ENCODE measurements around the gene GASK1A.
"Not testable (repeated sequence)": the region's sequence is repeated elsewhere in the genome, so short reads cannot be mapped to it uniquely, and the experiment has no call there.

GASK1A gene

GRCh38 chr3:43061101-43061895, 82.2 kb downstream of the GASK1A start:
- no peak for TF ChIP-seq POLR2A (IDR thresholded peaks at IDR 0.05; ENCODE audit: low read depth, low read length)
- DNase-seq (ENCODE audit: insufficient read length, low spot score) (no peak), FAIRE-seq (no peak)

GRCh38 chr3:43062040-43062563, 83.0 kb downstream of the GASK1A start:
- DNase-seq (ENCODE audit: insufficient read length, low spot score) (no peak), FAIRE-seq (no peak)
- no peak for TF ChIP-seq POLR2A (IDR thresholded peaks at IDR 0.05; ENCODE audit: low read depth, low read length)

- no peak for TF ChIP-seq POLR2A (IDR thresholded peaks at IDR 0.05; ENCODE audit: low read depth, low read length)
- DNase-seq (ENCODE audit: insufficient read length, low spot score) (no peak), FAIRE-seq (no peak)
Measured at GRCh38 chr3:43062564-43063040, 83.5 kb downstream of the GASK1A start.

GRCh38 chr3:43063114-43063513, 84.0 kb downstream of the GASK1A start:
- no peak for FAIRE-seq
- DNase-seq (ENCODE audit: insufficient read length, low spot score), result no peak
- no peak for TF ChIP-seq POLR2A (IDR thresholded peaks at IDR 0.05; ENCODE audit: low read depth, low read length)

- DNase-seq (ENCODE audit: insufficient read length, low spot score); FAIRE-seq: not testable (repeated sequence)
Measured at GRCh38 chr3:43070670-43071069, 91.6 kb downstream of the GASK1A start.

- no peak for TF ChIP-seq POLR2A (IDR thresholded peaks at IDR 0.05; ENCODE audit: low read depth, low read length)
- FAIRE-seq, result no peak
Measured at GRCh38 chr3:43071313-43071893, 92.3 kb downstream of the GASK1A start.

GRCh38 chr3:43072361-43072760, 93.2 kb downstream of the GASK1A start:
- DNase-seq (ENCODE audit: insufficient read length, low spot score), result no peak
- FAIRE-seq, result no peak
- no peak for TF ChIP-seq POLR2A (IDR thresholded peaks at IDR 0.05; ENCODE audit: low read depth, low read length)

More at GRCh38 chr3:43071313-43071893, 92.3 kb downstream of the GASK1A start:
- DNase-seq (ENCODE audit: insufficient read length, low spot score), result peak; percentile 45

- TF ChIP-seq POLR2A (IDR thresholded peaks at IDR 0.05; ENCODE audit: low read depth, low read length), result no peak
- FAIRE-seq (no peak), DNase-seq (ENCODE audit: insufficient read length, low spot score) (no peak)
Measured at GRCh38 chr3:43073116-43073835, 94.2 kb downstream of the GASK1A start.

GRCh38 chr3:43073836-43074220, 94.7 kb downstream of the GASK1A start:
- no peak for TF ChIP-seq POLR2A (IDR thresholded peaks at IDR 0.05; ENCODE audit: low read depth, low read length)
- DNase-seq (ENCODE audit: insufficient read length, low spot score) (no peak), FAIRE-seq (no peak)

- TF ChIP-seq POLR2A (IDR thresholded peaks at IDR 0.05; ENCODE audit: low read depth, low read length), result no peak
- FAIRE-seq (no peak), DNase-seq (ENCODE audit: insufficient read length, low spot score) (no peak)
Measured at GRCh38 chr3:43074482-43074881, 95.4 kb downstream of the GASK1A start.

- FAIRE-seq (no peak), DNase-seq (ENCODE audit: insufficient read length, low spot score) (no peak)
- TF ChIP-seq POLR2A (IDR thresholded peaks at IDR 0.05; ENCODE audit: low read depth, low read length), result no peak
Measured at GRCh38 chr3:43074901-43075689, 96.0 kb downstream of the GASK1A start.

- FAIRE-seq (no peak), DNase-seq (ENCODE audit: insufficient read length, low spot score) (no peak)
- TF ChIP-seq POLR2A (IDR thresholded peaks at IDR 0.05; ENCODE audit: low read depth, low read length), result no peak
Measured at GRCh38 chr3:43075904-43076661, 97.0 kb downstream of the GASK1A start.

GRCh38 chr3:43076857-43077256, 97.7 kb downstream of the GASK1A start:
- FAIRE-seq (no peak), DNase-seq (ENCODE audit: insufficient read length, low spot score) (no peak)
- no peak for TF ChIP-seq POLR2A (IDR thresholded peaks at IDR 0.05; ENCODE audit: low read depth, low read length)

Data from H54 (cell line).